SK-N-SH treated with all-trans-retinoic acid at 6 μM for 48 hours (cell line): ENCODE measurements around the gene BOC.

Experiments
- ATAC-seq: fragments of 200-7000 bp; cut with Tn5 transposase; 3 replicates; pipeline ENCODE4 v1.9.1; 2020; ENCODE audit warnings: mild to moderate bottlenecking, moderate library complexity
- ARNTL ChIP-seq: fragments of 450-650 bp; formaldehyde crosslinking; IDR thresholded peaks from 2 replicates; pipeline ENCODE4 v1.5.0; 2020; ENCODE audit warnings: low read depth, mild to moderate bottlenecking, moderate library complexity, borderline replicate concordance
- BACH2 ChIP-seq: fragments of 250-450 bp; sonication (Bioruptor Pico); IDR thresholded peaks from 2 replicates; pipeline ENCODE4 v1.9.0; 2021; ENCODE audit warnings: mild to moderate bottlenecking, borderline replicate concordance
- CSDC2 ChIP-seq: fragments of 250-450 bp; sonication (Bioruptor Pico); IDR thresholded peaks from 2 replicates; pipeline ENCODE4 v1.5.0; 2020; ENCODE audit warnings: mild to moderate bottlenecking, moderate library complexity
- ESRRG ChIP-seq: fragments of 250-450 bp; sonication (Bioruptor Pico); IDR thresholded peaks from 2 replicates; pipeline ENCODE4 v1.6.1; 2021; ENCODE audit warnings: mild to moderate bottlenecking
- GLIS3 ChIP-seq: fragments of 250-450 bp; sonication (Bioruptor Pico); IDR thresholded peaks from 2 replicates; pipeline ENCODE4 v1.5.0; 2020; ENCODE audit warnings: mild to moderate bottlenecking, moderate library complexity
- ISL1 ChIP-seq: fragments of 250-450 bp; sonication (Bioruptor Pico); IDR thresholded peaks from 2 replicates; pipeline ENCODE4 v2.1.2; 2022; ENCODE audit warnings: mild to moderate bottlenecking, moderate library complexity
- OSR1 ChIP-seq: fragments of 250-450 bp; sonication (Bioruptor Pico); IDR thresholded peaks from 2 replicates; pipeline ENCODE4 v1.8.0; 2022; ENCODE audit warnings: moderate library complexity, mild to moderate bottlenecking, inconsistent platforms
- PPARA ChIP-seq: fragments of 250-450 bp; sonication (Bioruptor Pico); IDR thresholded peaks from 2 replicates; pipeline ENCODE4 v1.5.0; 2020; ENCODE audit warnings: mild to moderate bottlenecking, borderline replicate concordance
- RARB ChIP-seq: fragments of 250-450 bp; sonication (Bioruptor Pico); IDR thresholded peaks from 2 replicates; pipeline ENCODE4 v1.8.0; 2021; ENCODE audit warnings: mild to moderate bottlenecking, moderate library complexity
- SNAI2 ChIP-seq: fragments of 250-450 bp; sonication (Bioruptor Pico); IDR thresholded peaks from 2 replicates; pipeline ENCODE4 v1.5.0; 2020; ENCODE audit warnings: mild to moderate bottlenecking, moderate library complexity
- TCF4 ChIP-seq: fragments of 250-450 bp; sonication (Bioruptor Pico); IDR thresholded peaks from 2 replicates; pipeline ENCODE4 v1.8.0; 2021; ENCODE audit warnings: mild to moderate bottlenecking, moderate library complexity, borderline replicate concordance
- TOX ChIP-seq: fragments of 250-450 bp; sonication (Bioruptor Pico); IDR thresholded peaks from 2 replicates; pipeline ENCODE4 v1.8.0; 2021; ENCODE audit warnings: mild to moderate bottlenecking, moderate library complexity, borderline replicate concordance
- ZC3H10 ChIP-seq: fragments of 250-450 bp; sonication (Bioruptor Pico); IDR thresholded peaks from 2 replicates; pipeline ENCODE4 v1.5.1; 2021; ENCODE audit warnings: mild to moderate bottlenecking, moderate library complexity
- ZFP3 ChIP-seq: fragments of 250-450 bp; sonication (Bioruptor Pico); IDR thresholded peaks from 2 replicates; pipeline ENCODE4 v1.5.0; 2020; ENCODE audit warnings: mild to moderate bottlenecking, moderate library complexity
- ZFP30 ChIP-seq: fragments of 450-650 bp; formaldehyde crosslinking; IDR thresholded peaks from 2 replicates; pipeline ENCODE4 v1.5.0; 2022; ENCODE audit warnings: mild to moderate bottlenecking, moderate library complexity
- ZNF565 ChIP-seq: fragments of 450-650 bp; formaldehyde crosslinking; conservative IDR thresholded peaks from 2 replicates; pipeline ENCODE4 v1.5.0; 2020; ENCODE audit warnings: low read depth, mild to moderate bottlenecking, moderate library complexity
- ZNF70 ChIP-seq: fragments of 450-650 bp; formaldehyde crosslinking; IDR thresholded peaks from 2 replicates; pipeline ENCODE4 v1.5.0; 2020; ENCODE audit warnings: mild to moderate bottlenecking, moderate library complexity
- ZNF8 ChIP-seq: fragments of 450-650 bp; formaldehyde crosslinking; IDR thresholded peaks from 2 replicates; pipeline ENCODE4 v1.5.0; 2020; ENCODE audit warnings: mild to moderate bottlenecking, moderate library complexity
- TF ChIP-seq, protein P1 (sequence below): fragments of 250-450 bp; sonication (Bioruptor Pico); IDR thresholded peaks from 2 replicates; pipeline ENCODE4 v1.8.0; 2020; ENCODE audit warnings: mild to moderate bottlenecking, moderate library complexity, borderline replicate concordance
- TF ChIP-seq, protein P2 (sequence below): fragments of 250-450 bp; sonication (Bioruptor Pico); IDR thresholded peaks from 2 replicates; pipeline ENCODE4 v1.5.0; 2020; ENCODE audit warnings: mild to moderate bottlenecking, moderate library complexity
- TF ChIP-seq, protein P3 (sequence below): fragments of 250-450 bp; sonication (Bioruptor Pico); IDR thresholded peaks from 2 replicates; pipeline ENCODE4 v1.5.1; 2021; ENCODE audit warnings: mild to moderate bottlenecking, moderate library complexity
- TF ChIP-seq, protein P4 (sequence below): fragments of 250-450 bp; sonication (Bioruptor Pico); IDR thresholded peaks from 2 replicates; pipeline ENCODE4 v1.5.1; 2020; ENCODE audit warnings: low read depth, mild to moderate bottlenecking, moderate library complexity
- TF ChIP-seq, protein P5 (sequence below): fragments of 250-450 bp; sonication (Bioruptor Pico); IDR thresholded peaks from 2 replicates; pipeline ENCODE4 v1.8.0; 2021; ENCODE audit warnings: low read depth, mild to moderate bottlenecking, moderate library complexity, borderline replicate concordance

The BOC gene

DNA sequence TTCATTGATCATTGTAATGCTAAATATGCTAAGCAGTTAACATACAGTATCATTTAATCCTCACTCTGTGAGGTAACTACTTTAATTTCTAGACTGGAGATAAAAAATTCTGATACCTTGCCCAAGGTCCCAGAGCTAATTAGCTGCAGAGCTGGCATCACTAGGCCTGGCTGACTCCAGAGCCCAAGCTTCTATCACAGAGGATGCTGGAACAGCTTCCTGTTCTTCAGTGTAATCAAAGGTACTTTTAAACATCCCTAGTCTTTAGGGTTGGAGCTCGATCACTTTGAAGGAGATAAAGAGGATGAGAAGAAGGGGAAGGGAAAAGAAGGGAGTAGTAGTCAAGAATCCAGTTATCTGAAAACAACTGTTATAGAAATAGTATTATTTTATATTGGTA is 37.1 kb upstream of the BOC start:
- ATAC-seq = no peak
- TF ChIP-seq ZFP3 (no peak), ISL1 (CRISPR knock-in tag) (no peak), BACH2 (CRISPR knock-in tag) (no peak), ARNTL (CRISPR knock-in tag) (no peak), ZNF8 (no peak), RARB (CRISPR knock-in tag) (no peak), CSDC2 (CRISPR knock-in tag) (no peak), OSR1 (CRISPR knock-in tag) (no peak), ESRRG (CRISPR knock-in tag) (no peak), ZNF70 (CRISPR knock-in tag) (no peak), TOX (no peak), TCF4 (CRISPR knock-in tag) (no peak), SNAI2 (CRISPR knock-in tag) (no peak), GLIS3 (CRISPR knock-in tag) (no peak)
- TF ChIP-seq, protein P1, sequence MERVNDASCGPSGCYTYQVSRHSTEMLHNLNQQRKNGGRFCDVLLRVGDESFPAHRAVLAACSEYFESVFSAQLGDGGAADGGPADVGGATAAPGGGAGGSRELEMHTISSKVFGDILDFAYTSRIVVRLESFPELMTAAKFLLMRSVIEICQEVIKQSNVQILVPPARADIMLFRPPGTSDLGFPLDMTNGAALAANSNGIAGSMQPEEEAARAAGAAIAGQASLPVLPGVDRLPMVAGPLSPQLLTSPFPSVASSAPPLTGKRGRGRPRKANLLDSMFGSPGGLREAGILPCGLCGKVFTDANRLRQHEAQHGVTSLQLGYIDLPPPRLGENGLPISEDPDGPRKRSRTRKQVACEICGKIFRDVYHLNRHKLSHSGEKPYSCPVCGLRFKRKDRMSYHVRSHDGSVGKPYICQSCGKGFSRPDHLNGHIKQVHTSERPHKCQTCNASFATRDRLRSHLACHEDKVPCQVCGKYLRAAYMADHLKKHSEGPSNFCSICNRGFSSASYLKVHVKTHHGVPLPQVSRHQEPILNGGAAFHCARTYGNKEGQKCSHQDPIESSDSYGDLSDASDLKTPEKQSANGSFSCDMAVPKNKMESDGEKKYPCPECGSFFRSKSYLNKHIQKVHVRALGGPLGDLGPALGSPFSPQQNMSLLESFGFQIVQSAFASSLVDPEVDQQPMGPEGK (CRISPR knock-in tag) = no peak
- TF ChIP-seq, protein P2, sequence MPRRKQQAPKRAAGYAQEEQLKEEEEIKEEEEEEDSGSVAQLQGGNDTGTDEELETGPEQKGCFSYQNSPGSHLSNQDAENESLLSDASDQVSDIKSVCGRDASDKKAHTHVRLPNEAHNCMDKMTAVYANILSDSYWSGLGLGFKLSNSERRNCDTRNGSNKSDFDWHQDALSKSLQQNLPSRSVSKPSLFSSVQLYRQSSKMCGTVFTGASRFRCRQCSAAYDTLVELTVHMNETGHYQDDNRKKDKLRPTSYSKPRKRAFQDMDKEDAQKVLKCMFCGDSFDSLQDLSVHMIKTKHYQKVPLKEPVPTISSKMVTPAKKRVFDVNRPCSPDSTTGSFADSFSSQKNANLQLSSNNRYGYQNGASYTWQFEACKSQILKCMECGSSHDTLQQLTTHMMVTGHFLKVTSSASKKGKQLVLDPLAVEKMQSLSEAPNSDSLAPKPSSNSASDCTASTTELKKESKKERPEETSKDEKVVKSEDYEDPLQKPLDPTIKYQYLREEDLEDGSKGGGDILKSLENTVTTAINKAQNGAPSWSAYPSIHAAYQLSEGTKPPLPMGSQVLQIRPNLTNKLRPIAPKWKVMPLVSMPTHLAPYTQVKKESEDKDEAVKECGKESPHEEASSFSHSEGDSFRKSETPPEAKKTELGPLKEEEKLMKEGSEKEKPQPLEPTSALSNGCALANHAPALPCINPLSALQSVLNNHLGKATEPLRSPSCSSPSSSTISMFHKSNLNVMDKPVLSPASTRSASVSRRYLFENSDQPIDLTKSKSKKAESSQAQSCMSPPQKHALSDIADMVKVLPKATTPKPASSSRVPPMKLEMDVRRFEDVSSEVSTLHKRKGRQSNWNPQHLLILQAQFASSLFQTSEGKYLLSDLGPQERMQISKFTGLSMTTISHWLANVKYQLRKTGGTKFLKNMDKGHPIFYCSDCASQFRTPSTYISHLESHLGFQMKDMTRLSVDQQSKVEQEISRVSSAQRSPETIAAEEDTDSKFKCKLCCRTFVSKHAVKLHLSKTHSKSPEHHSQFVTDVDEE (CRISPR knock-in tag) = no peak
- TF ChIP-seq, protein P3, sequence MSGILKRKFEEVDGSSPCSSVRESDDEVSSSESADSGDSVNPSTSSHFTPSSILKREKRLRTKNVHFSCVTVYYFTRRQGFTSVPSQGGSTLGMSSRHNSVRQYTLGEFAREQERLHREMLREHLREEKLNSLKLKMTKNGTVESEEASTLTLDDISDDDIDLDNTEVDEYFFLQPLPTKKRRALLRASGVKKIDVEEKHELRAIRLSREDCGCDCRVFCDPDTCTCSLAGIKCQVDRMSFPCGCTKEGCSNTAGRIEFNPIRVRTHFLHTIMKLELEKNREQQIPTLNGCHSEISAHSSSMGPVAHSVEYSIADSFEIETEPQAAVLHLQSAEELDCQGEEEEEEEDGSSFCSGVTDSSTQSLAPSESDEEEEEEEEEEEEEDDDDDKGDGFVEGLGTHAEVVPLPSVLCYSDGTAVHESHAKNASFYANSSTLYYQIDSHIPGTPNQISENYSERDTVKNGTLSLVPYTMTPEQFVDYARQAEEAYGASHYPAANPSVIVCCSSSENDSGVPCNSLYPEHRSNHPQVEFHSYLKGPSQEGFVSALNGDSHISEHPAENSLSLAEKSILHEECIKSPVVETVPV (CRISPR knock-in tag) = no peak

DNA sequence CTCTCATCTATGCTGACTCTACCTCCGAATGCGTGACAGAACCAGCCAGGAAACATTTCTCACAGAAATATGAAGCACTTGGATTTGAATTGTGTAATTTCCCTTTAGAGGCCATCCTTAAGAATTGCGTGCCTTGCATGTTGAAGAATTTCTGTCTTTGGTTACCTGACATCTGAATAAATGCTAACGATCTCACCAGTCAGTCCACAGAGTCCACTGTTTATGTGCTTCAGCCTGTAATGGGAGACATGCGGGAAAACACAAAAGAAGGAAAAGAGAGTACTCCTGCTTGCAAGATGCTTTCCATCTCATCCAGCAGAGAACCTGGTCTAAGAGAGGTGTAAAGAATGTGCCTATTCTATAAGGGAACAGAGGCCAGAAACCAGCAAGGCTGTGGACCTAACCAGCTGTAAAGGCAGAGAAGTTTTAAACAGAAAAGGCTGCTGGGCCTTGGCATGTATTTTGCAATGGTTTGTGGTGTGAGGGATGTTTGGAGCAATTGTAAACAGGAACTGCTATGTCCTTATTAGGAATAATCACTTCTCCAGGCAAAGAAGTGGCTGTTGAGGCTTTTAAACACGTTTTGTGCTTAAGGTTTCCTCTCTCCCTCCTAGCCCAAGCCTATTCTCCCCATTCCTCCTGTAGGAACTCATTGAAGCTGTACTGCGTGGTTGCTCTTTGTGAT is 36.4 kb upstream of the BOC start:
- TF ChIP-seq CSDC2 (CRISPR knock-in tag) (no peak), BACH2 (CRISPR knock-in tag) (no peak), ZC3H10 (no peak), PPARA (no peak), SNAI2 (CRISPR knock-in tag) (no peak), ZFP30 (CRISPR knock-in tag) (no peak), OSR1 (CRISPR knock-in tag) (no peak), ISL1 (CRISPR knock-in tag) (no peak), TOX (no peak), TCF4 (CRISPR knock-in tag) (no peak), ZNF8 (no peak), GLIS3 (CRISPR knock-in tag) (no peak), ESRRG (CRISPR knock-in tag) (no peak), ZNF565 (CRISPR knock-in tag) (no peak)
- TF ChIP-seq, protein P3 (CRISPR knock-in tag) = no peak
- TF ChIP-seq, protein P4, sequence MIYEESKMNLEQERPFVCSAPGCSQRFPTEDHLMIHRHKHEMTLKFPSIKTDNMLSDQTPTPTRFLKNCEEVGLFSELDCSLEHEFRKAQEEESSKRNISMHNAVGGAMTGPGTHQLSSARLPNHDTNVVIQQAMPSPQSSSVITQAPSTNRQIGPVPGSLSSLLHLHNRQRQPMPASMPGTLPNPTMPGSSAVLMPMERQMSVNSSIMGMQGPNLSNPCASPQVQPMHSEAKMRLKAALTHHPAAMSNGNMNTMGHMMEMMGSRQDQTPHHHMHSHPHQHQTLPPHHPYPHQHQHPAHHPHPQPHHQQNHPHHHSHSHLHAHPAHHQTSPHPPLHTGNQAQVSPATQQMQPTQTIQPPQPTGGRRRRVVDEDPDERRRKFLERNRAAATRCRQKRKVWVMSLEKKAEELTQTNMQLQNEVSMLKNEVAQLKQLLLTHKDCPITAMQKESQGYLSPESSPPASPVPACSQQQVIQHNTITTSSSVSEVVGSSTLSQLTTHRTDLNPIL = no peak
- TF ChIP-seq, protein P5, sequence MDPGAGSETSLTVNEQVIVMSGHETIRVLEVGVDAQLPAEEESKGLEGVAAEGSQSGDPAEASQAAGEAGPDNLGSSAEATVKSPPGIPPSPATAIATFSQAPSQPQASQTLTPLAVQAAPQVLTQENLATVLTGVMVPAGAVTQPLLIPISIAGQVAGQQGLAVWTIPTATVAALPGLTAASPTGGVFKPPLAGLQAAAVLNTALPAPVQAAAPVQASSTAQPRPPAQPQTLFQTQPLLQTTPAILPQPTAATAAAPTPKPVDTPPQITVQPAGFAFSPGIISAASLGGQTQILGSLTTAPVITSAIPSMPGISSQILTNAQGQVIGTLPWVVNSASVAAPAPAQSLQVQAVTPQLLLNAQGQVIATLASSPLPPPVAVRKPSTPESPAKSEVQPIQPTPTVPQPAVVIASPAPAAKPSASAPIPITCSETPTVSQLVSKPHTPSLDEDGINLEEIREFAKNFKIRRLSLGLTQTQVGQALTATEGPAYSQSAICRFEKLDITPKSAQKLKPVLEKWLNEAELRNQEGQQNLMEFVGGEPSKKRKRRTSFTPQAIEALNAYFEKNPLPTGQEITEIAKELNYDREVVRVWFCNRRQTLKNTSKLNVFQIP (CRISPR knock-in tag) = no peak
- TF ChIP-seq, all 23 proteins: peak for 0
- ATAC-seq = no peak
